ENCODE measurements around the gene PDGFRB.

- no peak for TF ChIP-seq CTCF (IDR thresholded peaks at IDR 0.05; ENCODE audit: low read depth, low read length, poor library complexity, severe bottlenecking)
- no peak for TF ChIP-seq EZH2phosphoT487 (IDR thresholded peaks at IDR 0.05; ENCODE audit: borderline replicate concordance, low read length)
Observed at GRCh38 chr5:150067405-150067960, 88.2 kb downstream of the PDGFRB start.
